ENCODE data around the gene NPFFR2.
"Not testable (repeated sequence)": the region's sequence is repeated elsewhere in the genome, so short reads cannot be mapped to it uniquely, and the experiment has no call there.

NPFFR2 gene

GRCh38 chr4:72031868-72032608, at the start of gene NPFFR2:
Gene NPFFR2, plus strand, starts transcription at chr4:72032000. Its CDS starts 96,592 bp downstream, at chr4:72128592.
- DNase-seq (ENCODE audit: low read depth) = no peak

- no peak for DNase-seq (ENCODE audit: low read depth)
Measured at GRCh38 chr4:71992571-71993312, 39.1 kb upstream of the NPFFR2 start.

- DNase-seq (ENCODE audit: low read depth) = no peak
Measured at GRCh38 chr4:71994559-71994958, 37.2 kb upstream of the NPFFR2 start.

GRCh38 chr4:71995297-71995696, 36.5 kb upstream of the NPFFR2 start:
- DNase-seq (ENCODE audit: low read depth) = no peak

GRCh38 chr4:72006586-72006985, 25.2 kb upstream of the NPFFR2 start:
- DNase-seq (ENCODE audit: low read depth) = no peak

- no peak for DNase-seq (ENCODE audit: low read depth)
Measured at GRCh38 chr4:72011906-72012305, 19.9 kb upstream of the NPFFR2 start.

GRCh38 chr4:72016011-72016410, 15.8 kb upstream of the NPFFR2 start:
- DNase-seq (ENCODE audit: low read depth) = no peak

GRCh38 chr4:72019688-72020087, 12.1 kb upstream of the NPFFR2 start:
- DNase-seq (ENCODE audit: low read depth) = no peak

GRCh38 chr4:72022553-72022952, 9.2 kb upstream of the NPFFR2 start:
- no peak for DNase-seq (ENCODE audit: low read depth)

GRCh38 chr4:72055566-72055965, 23.8 kb downstream of the NPFFR2 start:
- no peak for DNase-seq (ENCODE audit: low read depth)

GRCh38 chr4:72063726-72064125, 31.9 kb downstream of the NPFFR2 start:
- DNase-seq (ENCODE audit: low read depth) = no peak

- DNase-seq (ENCODE audit: low read depth) = no peak
Measured at GRCh38 chr4:72067051-72067450, 35.3 kb downstream of the NPFFR2 start.

GRCh38 chr4:72073816-72074215, 42.0 kb downstream of the NPFFR2 start:
- no peak for DNase-seq (ENCODE audit: low read depth)

GRCh38 chr4:72076562-72076961, 44.8 kb downstream of the NPFFR2 start:
- no peak for DNase-seq (ENCODE audit: low read depth)

- no peak for DNase-seq (ENCODE audit: low read depth)
Measured at GRCh38 chr4:72077346-72077745, 45.5 kb downstream of the NPFFR2 start.

- no peak for DNase-seq (ENCODE audit: low read depth)
Measured at GRCh38 chr4:72084587-72085011, 52.8 kb downstream of the NPFFR2 start.

GRCh38 chr4:72090606-72091005, 58.8 kb downstream of the NPFFR2 start:
- not testable (repeated sequence) for DNase-seq (ENCODE audit: low read depth)

- DNase-seq (ENCODE audit: low read depth) = no peak
Measured at GRCh38 chr4:72094059-72094797, 62.4 kb downstream of the NPFFR2 start.

GRCh38 chr4:72107456-72107855, 75.7 kb downstream of the NPFFR2 start:
- no peak for DNase-seq (ENCODE audit: low read depth)

GRCh38 chr4:72109364-72109763, 77.6 kb downstream of the NPFFR2 start:
- DNase-seq (ENCODE audit: low read depth) = no peak

GRCh38 chr4:72109959-72110497, 78.2 kb downstream of the NPFFR2 start:
- DNase-seq (ENCODE audit: low read depth) = no peak

GRCh38 chr4:72110886-72111285, 79.1 kb downstream of the NPFFR2 start:
- DNase-seq (ENCODE audit: low read depth) = no peak
